HepG2 (cell line): ENCODE measurements around the gene TMEM253. TPM values are rescaled to one million over a fixed set of nuclear protein-coding genes. Genes with fewer than 3 reads are reported as not detected.

ENCODE experiments used
- CHD4 ChIP-seq: fragments of 200-600 bp; sonication (generic); IDR thresholded peaks from 2 replicates; pipeline ENCODE4 v1.7.0; 2017; ENCODE audit warnings: mild to moderate bottlenecking, low read length, borderline replicate concordance
- HIVEP1 ChIP-seq: sonication (generic); formaldehyde crosslinking; IDR thresholded peaks from 2 replicates; pipeline ENCODE4 v1.4.0; 2020; ENCODE audit warnings: mild to moderate bottlenecking, missing genetic modification reagents
- KDM4B ChIP-seq: sonication (generic); formaldehyde crosslinking; IDR thresholded peaks from 2 replicates; pipeline ENCODE4 v1.4.0; 2020; ENCODE audit warnings: missing genetic modification reagents
- LCORL ChIP-seq, 2 experiments: fragments of 450-650 bp in 1 of 2; sonication (generic) in 1 of 2; formaldehyde crosslinking in 1 of 2; IDR thresholded peaks; 2 replicates each; pipeline versions ENCODE4 v1.5.0 to v1.6.1; 2017 to 2020; ENCODE audit warnings: antibody characterized with exemption in 1 of 2, missing genetic modification reagents in 1 of 2
- SMAD3 ChIP-seq: sonication (generic); formaldehyde crosslinking; IDR thresholded peaks from 2 replicates; pipeline ENCODE4 v1.4.0; 2020; ENCODE audit warnings: missing genetic modification reagents
- SOX6 ChIP-seq, 2 experiments: fragments of 450-650 bp in 1 of 2; sonication (generic) in 1 of 2; formaldehyde crosslinking in 1 of 2; IDR thresholded peaks; 2 replicates each; pipeline versions ENCODE4 v1.4.0 to v1.6.1; 2017 to 2020; ENCODE audit warnings: antibody characterized with exemption in 1 of 2, mild to moderate bottlenecking in 1 of 2, missing genetic modification reagents in 1 of 2
- ZBTB8A ChIP-seq: sonication (generic); formaldehyde crosslinking; IDR thresholded peaks from 2 replicates; pipeline ENCODE4 v1.4.0; 2020; ENCODE audit warnings: mild to moderate bottlenecking, low read depth, missing genetic modification reagents, borderline replicate concordance
- ZFP36L2 ChIP-seq: sonication (generic); formaldehyde crosslinking; IDR thresholded peaks from 2 replicates; pipeline ENCODE4 v1.4.0; 2020; ENCODE audit warnings: missing genetic modification reagents
- ZFP62 ChIP-seq: sonication (generic); formaldehyde crosslinking; IDR thresholded peaks from 2 replicates; pipeline ENCODE4 v1.4.0; 2020; ENCODE audit warnings: missing genetic modification reagents
- ZKSCAN8 ChIP-seq: IDR thresholded peaks from 2 replicates; pipeline ENCODE4 v1.6.1; 2016; ENCODE audit warnings: borderline replicate concordance, missing genetic modification reagents, missing compliant biosample characterization
- ZNF12 ChIP-seq: sonication (generic); formaldehyde crosslinking; IDR thresholded peaks from 2 replicates; pipeline ENCODE4 v1.5.0; 2020; ENCODE audit warnings: missing genetic modification reagents
- ZNF331 ChIP-seq: sonication (generic); formaldehyde crosslinking; IDR thresholded peaks from 2 replicates; pipeline ENCODE4 v1.4.0; 2020; ENCODE audit warnings: missing genetic modification reagents
- ZNF567 ChIP-seq: sonication (generic); formaldehyde crosslinking; IDR thresholded peaks from 2 replicates; pipeline ENCODE4 v1.8.1; 2023; ENCODE audit warnings: mild to moderate bottlenecking, missing genetic modification reagents, borderline replicate concordance
- ZNF674 ChIP-seq: sonication (generic); formaldehyde crosslinking; IDR thresholded peaks from 2 replicates; pipeline ENCODE4 v1.5.0; 2020; ENCODE audit warnings: low read depth, mild to moderate bottlenecking, missing genetic modification reagents
- ZNF761 ChIP-seq: sonication (generic); formaldehyde crosslinking; conservative IDR thresholded peaks from 2 replicates; pipeline ENCODE4 v1.4.0; 2020; ENCODE audit warnings: mild to moderate bottlenecking, missing genetic modification reagents
- ZZZ3 ChIP-seq: sonication (generic); formaldehyde crosslinking; IDR thresholded peaks from 2 replicates; pipeline ENCODE4 v1.4.0; 2020; ENCODE audit warnings: missing genetic modification reagents, mild to moderate bottlenecking, borderline replicate concordance
- polyA plus RNA-seq, 8 experiments: library from polyadenylated mRNA; depleted of rRNA in 3 of 8; stranded (reverse) in 7 of 8; unstranded in 1 of 8; fragments of >200 nt; fragmentation: Illumina TruSeq in 4 of 8; extraction: Trizol in 4 of 8; gene quantifications; 2 replicates each; pipeline versions ENCODE4 v1.2.1 to v1.2.3, GENCODE V29; 2011 to 2016; ENCODE audit warnings: low read depth in 4 of 8, missing spikeins in 1 of 8, mixed read lengths in 1 of 8; ENCODE audit not compliant: insufficient read depth in 1 of 8
- total RNA-seq, 5 experiments: library from RNA; depleted of rRNA; stranded (reverse); fragments of >200 nt; fragmentation: Illumina TruSeq; extraction: Trizol; gene quantifications; 2 replicates each; pipeline ENCODE4 v1.2.3, GENCODE V29; 2016; ENCODE audit warnings: low read depth in 1 of 5
- TF ChIP-seq, protein P1 (sequence below), 2 experiments: sonication (generic) in 1 of 2; formaldehyde crosslinking in 1 of 2; IDR thresholded peaks; 2 replicates each; pipeline versions ENCODE4 v1.4.0 to v1.6.1; 2016 to 2020; ENCODE audit warnings: borderline replicate concordance in 1 of 2, low read depth in 1 of 2, mild to moderate bottlenecking in 1 of 2, missing genetic modification reagents in 1 of 2
- TF ChIP-seq, protein P2 (sequence below): IDR thresholded peaks from 2 replicates; pipeline ENCODE4 v1.6.1; 2016; ENCODE audit warnings: low read depth, control low read depth
- TF ChIP-seq, protein P3 (sequence below): sonication (generic); formaldehyde crosslinking; IDR thresholded peaks from 2 replicates; pipeline ENCODE4 v1.5.0; 2020; ENCODE audit warnings: missing genetic modification reagents

The TMEM253 gene
- total and polyA plus RNA-seq, 2 of the 13 experiments (the other 11 are each of a cell fraction or from before 2014, with no cell fraction given): 0.29 to 0.45 TPM

DNA sequence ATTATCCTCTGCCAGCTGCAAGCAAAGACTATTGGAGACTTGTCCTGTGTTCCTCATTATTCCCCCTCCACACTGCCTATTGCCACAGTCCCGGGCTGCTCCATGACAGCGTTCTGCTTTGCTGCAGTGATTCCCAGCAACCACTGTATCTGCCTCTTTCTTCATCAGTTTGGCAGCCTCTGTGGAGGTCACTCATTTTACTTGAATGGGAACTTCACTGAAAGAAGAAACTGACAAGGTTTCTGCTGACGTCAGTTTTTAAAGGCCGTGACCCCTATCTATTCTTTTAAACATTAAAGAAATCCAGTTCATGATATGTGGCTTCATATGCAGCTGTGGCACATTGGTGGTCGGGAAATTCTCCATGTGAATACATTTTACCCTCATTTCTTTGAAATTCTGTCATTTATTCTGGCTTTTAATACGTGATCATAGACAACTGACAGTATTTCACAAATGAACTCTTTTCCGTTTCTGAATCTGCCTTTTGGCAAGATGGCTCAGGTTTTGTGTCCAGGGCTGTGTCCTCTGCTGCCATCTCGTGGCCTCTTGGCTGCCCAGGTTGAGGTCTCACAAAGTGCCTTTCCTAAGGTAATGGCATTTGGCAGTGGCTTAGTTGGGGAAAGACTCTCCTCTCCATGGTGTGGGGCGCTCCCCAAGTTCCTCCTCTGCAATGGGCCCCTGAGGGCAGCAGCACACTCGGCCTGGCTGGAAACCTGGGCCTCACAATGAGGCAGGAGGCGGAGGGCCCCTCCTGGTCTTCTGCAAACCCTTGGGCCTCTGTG, 5.8 kb downstream of the TMEM253 start (continued):
- peak; percentile 70; the same call in 1 of the 2 replicates for TF ChIP-seq HIVEP1 (CRISPR knock-in tag)
- TF ChIP-seq SMAD3 (CRISPR knock-in tag): peak; percentile 86
- TF ChIP-seq ZFP36L2 (CRISPR knock-in tag): 0 out of 2 replicates have a peak, but pooled peaks have one; percentile 36
- TF ChIP-seq, protein P1, sequence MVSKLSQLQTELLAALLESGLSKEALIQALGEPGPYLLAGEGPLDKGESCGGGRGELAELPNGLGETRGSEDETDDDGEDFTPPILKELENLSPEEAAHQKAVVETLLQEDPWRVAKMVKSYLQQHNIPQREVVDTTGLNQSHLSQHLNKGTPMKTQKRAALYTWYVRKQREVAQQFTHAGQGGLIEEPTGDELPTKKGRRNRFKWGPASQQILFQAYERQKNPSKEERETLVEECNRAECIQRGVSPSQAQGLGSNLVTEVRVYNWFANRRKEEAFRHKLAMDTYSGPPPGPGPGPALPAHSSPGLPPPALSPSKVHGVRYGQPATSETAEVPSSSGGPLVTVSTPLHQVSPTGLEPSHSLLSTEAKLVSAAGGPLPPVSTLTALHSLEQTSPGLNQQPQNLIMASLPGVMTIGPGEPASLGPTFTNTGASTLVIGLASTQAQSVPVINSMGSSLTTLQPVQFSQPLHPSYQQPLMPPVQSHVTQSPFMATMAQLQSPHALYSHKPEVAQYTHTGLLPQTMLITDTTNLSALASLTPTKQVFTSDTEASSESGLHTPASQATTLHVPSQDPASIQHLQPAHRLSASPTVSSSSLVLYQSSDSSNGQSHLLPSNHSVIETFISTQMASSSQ (IDR thresholded peaks at IDR 0.05; ENCODE audit: low read depth): no peak
- TF ChIP-seq, protein P1 (CRISPR knock-in tag; IDR thresholded peaks at IDR 0.05; ENCODE audit: borderline replicate concordance): peak; percentile 52; the same call in 1 of the 2 replicates
- TF ChIP-seq ZNF567: 0 out of 2 replicates have a peak, but pooled peaks have one; percentile 84
- TF ChIP-seq, protein P2, sequence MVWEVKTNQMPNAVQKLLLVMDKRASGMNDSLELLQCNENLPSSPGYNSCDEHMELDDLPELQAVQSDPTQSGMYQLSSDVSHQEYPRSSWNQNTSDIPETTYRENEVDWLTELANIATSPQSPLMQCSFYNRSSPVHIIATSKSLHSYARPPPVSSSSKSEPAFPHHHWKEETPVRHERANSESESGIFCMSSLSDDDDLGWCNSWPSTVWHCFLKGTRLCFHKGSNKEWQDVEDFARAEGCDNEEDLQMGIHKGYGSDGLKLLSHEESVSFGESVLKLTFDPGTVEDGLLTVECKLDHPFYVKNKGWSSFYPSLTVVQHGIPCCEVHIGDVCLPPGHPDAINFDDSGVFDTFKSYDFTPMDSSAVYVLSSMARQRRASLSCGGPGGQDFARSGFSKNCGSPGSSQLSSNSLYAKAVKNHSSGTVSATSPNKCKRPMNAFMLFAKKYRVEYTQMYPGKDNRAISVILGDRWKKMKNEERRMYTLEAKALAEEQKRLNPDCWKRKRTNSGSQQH (CRISPR knock-in tag): peak; percentile 70; the same call in 1 of the 2 replicates
- peak; percentile 80 for TF ChIP-seq ZNF331
- no peak for TF ChIP-seq ZNF761
- no peak for TF ChIP-seq ZZZ3 (CRISPR knock-in tag)
- no peak for TF ChIP-seq LCORL (IDR thresholded peaks at IDR 0.05)
- peak; percentile 81; the same call in 1 of the 2 replicates for TF ChIP-seq LCORL (CRISPR knock-in tag; IDR thresholded peaks at IDR 0.05)
- TF ChIP-seq, protein P3, sequence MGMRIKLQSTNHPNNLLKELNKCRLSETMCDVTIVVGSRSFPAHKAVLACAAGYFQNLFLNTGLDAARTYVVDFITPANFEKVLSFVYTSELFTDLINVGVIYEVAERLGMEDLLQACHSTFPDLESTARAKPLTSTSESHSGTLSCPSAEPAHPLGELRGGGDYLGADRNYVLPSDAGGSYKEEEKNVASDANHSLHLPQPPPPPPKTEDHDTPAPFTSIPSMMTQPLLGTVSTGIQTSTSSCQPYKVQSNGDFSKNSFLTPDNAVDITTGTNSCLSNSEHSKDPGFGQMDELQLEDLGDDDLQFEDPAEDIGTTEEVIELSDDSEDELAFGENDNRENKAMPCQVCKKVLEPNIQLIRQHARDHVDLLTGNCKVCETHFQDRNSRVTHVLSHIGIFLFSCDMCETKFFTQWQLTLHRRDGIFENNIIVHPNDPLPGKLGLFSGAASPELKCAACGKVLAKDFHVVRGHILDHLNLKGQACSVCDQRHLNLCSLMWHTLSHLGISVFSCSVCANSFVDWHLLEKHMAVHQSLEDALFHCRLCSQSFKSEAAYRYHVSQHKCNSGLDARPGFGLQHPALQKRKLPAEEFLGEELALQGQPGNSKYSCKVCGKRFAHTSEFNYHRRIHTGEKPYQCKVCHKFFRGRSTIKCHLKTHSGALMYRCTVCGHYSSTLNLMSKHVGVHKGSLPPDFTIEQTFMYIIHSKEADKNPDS (CRISPR knock-in tag): 0 out of 2 replicates have a peak, but pooled peaks have one; percentile 45
- peak; percentile 87 for TF ChIP-seq KDM4B (CRISPR knock-in tag)
- TF ChIP-seq ZNF12 (CRISPR knock-in tag): no peak
- no peak for TF ChIP-seq ZFP62 (CRISPR knock-in tag)
- no peak for TF ChIP-seq ZNF674
- peak; percentile 31; the same call in 1 of the 2 replicates for TF ChIP-seq CHD4
- TF ChIP-seq SOX6 (IDR thresholded peaks at IDR 0.05): no peak
- peak; percentile 56 for TF ChIP-seq SOX6 (CRISPR knock-in tag; IDR thresholded peaks at IDR 0.05)
- TF ChIP-seq ZBTB8A (CRISPR knock-in tag): no peak
- TF ChIP-seq ZKSCAN8 (CRISPR knock-in tag): peak; percentile 75; the same call in 1 of the 2 replicates
